ENCODE data around the gene CALM3. TPM values are rescaled to one million over a fixed set of nuclear protein-coding genes. Genes with fewer than 3 reads are reported as not detected.
A peak's percentile ranks its signal among the peaks of the same experiment; 100 is the strongest.
"Not testable (repeated sequence)": the region's sequence is repeated elsewhere in the genome, so short reads cannot be mapped to it uniquely, and the experiment has no call there.

CALM3 gene
- total and polyA plus RNA-seq, 9 donors, result 80.5 to 646 (median 225) TPM

DNA sequence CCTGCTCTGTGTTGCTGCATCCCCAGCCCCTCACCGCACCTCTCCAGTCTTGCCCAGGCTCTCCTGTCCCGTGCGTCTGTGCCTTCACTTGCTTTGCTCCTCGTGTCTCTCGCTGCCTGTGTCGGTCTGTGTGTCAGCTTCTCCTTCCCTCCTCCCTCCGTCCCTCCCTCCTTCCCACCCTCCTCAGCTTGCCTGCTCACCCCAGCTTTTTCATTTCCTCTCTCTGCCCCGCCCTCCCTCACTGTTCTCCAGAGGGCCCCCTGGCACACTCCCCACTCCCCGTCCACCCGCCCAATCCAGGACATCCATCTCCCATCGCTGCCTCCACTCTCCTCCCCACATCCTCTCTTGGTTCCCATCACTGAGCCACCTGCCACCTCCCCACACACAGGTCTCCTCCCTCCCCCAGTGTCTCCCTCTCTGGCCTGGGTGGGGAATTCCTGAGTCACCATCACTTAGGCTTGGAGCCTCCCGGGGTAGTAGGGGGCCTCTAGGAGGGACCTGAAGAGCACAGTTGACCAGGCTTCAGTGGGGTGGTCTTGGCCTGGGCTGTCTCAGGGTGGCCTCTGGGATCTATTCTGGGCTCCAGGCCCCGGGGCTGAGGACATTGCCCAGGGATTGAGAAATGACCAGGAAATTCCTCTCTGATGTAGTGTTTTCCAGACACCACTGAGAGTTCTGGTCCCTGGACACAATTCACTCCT, 24.0 kb downstream of the CALM3 start, which contains the start of gene PTGIR:
Gene PTGIR, minus strand, starts transcription at position 132 of the 704 bp plus-strand sequence. CDS start 864 bp downstream, outside the sequence.
- intact Hi-C loops (cut with DNase I), result no loop called here
- H3K27ac ChIP-seq, result peak within 1 kb of the TSS in 1 of 2 donors; percentile 21
- no peak within 1 kb of the TSS for H3K4me3 ChIP-seq
- 25 to 43% (median 41%) methylated on average over 13 of the region's 13 CpGs for WGBS, 3 donors
- no peaks in the 10 kb centered on the region for H3K4me1 ChIP-seq (ENCODE audit: insufficient read depth)
- no peaks in the 10 kb centered on the region for H3K36me3 ChIP-seq
- H3K27me3 ChIP-seq, result no peaks in the 10 kb centered on the region
- no peaks in the 10 kb centered on the region for H3K9me3 ChIP-seq
- DNase-seq, result peak in 1 of 5 donors; percentile 74
- peak; percentile 22 for TF ChIP-seq EP300 (IDR thresholded peaks at IDR 0.05)
- TF ChIP-seq, protein P1, sequence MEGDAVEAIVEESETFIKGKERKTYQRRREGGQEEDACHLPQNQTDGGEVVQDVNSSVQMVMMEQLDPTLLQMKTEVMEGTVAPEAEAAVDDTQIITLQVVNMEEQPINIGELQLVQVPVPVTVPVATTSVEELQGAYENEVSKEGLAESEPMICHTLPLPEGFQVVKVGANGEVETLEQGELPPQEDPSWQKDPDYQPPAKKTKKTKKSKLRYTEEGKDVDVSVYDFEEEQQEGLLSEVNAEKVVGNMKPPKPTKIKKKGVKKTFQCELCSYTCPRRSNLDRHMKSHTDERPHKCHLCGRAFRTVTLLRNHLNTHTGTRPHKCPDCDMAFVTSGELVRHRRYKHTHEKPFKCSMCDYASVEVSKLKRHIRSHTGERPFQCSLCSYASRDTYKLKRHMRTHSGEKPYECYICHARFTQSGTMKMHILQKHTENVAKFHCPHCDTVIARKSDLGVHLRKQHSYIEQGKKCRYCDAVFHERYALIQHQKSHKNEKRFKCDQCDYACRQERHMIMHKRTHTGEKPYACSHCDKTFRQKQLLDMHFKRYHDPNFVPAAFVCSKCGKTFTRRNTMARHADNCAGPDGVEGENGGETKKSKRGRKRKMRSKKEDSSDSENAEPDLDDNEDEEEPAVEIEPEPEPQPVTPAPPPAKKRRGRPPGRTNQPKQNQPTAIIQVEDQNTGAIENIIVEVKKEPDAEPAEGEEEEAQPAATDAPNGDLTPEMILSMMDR (IDR thresholded peaks at IDR 0.05), result no peak
- TF ChIP-seq POLR2A (IDR thresholded peaks at IDR 0.05), result peak; percentile 22

DNA sequence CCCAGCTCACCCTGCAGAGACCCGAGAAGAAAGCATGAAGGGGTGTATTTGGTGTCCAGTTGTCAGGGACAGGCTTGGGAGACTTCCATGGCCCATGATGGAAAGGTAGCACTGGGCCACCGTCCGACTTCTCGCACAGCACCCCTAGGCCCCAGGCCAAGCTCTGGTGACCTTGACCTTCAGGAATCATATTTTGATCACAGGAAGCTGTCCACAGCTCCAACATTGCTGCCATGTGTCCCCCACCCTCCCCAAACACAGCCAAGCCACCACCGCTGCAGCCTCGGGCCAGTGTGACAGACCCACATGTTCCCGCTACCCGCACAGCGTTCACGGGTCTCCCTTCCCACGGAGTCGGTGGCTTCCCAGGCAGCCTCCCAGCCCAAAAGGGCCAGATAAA, 24.6 kb downstream of the CALM3 start:
- TF ChIP-seq POLR2A (IDR thresholded peaks at IDR 0.05) (no peak), EP300 (IDR thresholded peaks at IDR 0.05) (no peak)
- TF ChIP-seq, protein P1 (IDR thresholded peaks at IDR 0.05), result no peak
- 75 to 79% (median 79%) methylated on average over 12 of the region's 12 CpGs for WGBS, 3 donors
- no peaks in the 10 kb centered on the region for H3K4me1 ChIP-seq (ENCODE audit: insufficient read depth)
- H3K27me3 ChIP-seq, result no peaks in the 10 kb centered on the region
- peak overlapping the region in 1 of 2 donors; percentile 21 for H3K27ac ChIP-seq
- DNase-seq, result peak in 1 of 5 donors; percentile 34
- H3K4me3 ChIP-seq, result no peak overlapping the region
- intact Hi-C loops (cut with DNase I), result no loop called here
- no peaks in the 10 kb centered on the region for H3K36me3 ChIP-seq
- H3K9me3 ChIP-seq, result no peaks in the 10 kb centered on the region

DNA sequence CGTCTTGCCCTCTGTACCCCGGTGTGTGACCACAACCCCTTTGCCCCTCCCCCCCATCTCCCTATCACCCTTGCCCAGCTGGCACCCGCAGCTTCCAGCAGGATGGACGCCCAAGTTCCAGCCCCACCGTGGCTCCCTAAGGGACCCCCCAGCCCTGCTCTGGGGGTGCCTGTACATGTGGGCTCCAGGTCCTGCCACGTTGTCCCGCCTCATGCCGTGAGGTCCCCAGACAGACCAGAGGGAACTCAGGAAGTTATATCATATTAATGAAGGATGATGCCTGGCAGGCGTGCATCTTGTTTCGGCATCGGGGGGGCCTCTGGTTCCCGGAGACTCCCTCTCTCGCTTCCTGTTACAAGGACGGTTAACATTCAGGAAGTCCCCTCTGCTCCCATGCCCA, 25.3 kb downstream of the CALM3 start:
- intact Hi-C loops (cut with DNase I), result no loop called here
- no peak for DNase-seq
- no peak overlapping the region for H3K27ac ChIP-seq
- no peak for TF ChIP-seq POLR2A (IDR thresholded peaks at IDR 0.05)
- TF ChIP-seq EP300 (IDR thresholded peaks at IDR 0.05), result no peak
- TF ChIP-seq, protein P1 (IDR thresholded peaks at IDR 0.05), result no peak
- no peak overlapping the region for H3K4me3 ChIP-seq
- no peaks in the 10 kb centered on the region for H3K36me3 ChIP-seq
- H3K9me3 ChIP-seq, result no peaks in the 10 kb centered on the region
- 67 to 71% (median 68%) methylated on average over 13 to 14 of the region's 14 CpGs for WGBS, 3 donors
- H3K4me1 ChIP-seq (ENCODE audit: insufficient read depth), result no peaks in the 10 kb centered on the region
- no peaks in the 10 kb centered on the region for H3K27me3 ChIP-seq

DNA sequence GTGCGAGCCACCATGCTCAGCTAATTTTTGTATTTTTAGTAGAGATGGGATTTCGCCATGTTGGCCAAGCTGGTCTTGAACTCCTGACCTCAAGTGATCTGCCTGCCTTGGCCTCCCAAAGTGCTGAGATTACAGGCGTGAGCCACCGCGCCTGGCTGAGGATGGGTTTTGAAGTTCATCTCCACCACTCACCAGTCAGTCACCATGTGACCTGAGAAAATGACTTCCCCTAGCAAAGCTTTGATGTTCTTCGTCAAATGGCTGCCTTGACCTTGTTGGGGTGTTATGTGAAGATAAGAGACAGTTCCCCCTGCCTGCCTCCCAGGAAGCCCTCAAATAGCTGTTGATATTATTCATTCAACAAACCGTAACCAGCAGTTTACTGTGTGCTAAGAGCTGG, 27.8 kb downstream of the CALM3 start:
- H3K27ac ChIP-seq; H3K4me1 ChIP-seq (ENCODE audit: insufficient read depth); H3K4me3 ChIP-seq; DNase-seq; H3K9me3 ChIP-seq; H3K27me3 ChIP-seq; H3K36me3 ChIP-seq; intact Hi-C loops (cut with DNase I): not testable (repeated sequence)
- 87 to 90% (median 90%) methylated on average over 7 of the region's 7 CpGs for WGBS, 3 donors

DNA sequence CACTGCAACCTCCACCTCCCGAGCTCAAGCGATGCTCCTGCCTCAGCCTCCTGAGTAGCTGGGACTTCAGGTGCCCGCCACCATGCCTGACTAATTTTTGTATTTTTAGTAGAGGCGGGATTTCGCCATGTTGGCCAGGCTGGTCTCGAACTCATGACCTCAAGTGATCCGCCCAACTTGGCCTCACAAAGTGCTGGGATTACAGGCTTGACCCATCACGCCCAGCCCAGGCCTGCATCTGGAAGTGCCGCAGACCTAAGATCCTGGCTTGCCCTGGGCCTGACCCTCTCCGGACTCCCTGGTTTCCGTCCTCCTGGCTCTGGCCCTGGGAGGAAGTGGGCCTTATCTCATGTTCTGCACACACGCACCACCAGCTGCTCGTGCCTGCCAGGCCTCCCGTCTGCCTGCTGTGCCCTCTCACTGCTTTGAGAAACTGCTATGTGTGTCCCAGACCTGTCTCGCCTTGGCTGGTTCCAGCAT, 28.5 kb downstream of the CALM3 start:
- TF ChIP-seq EP300 (IDR thresholded peaks at IDR 0.05) (no peak), POLR2A (IDR thresholded peaks at IDR 0.05) (no peak)
- TF ChIP-seq, protein P1 (IDR thresholded peaks at IDR 0.05), result no peak
- intact Hi-C loops (cut with DNase I), result loop anchor here in 1 of 4 donors (5.0 kb wide), 1 partner anchor 38 kb away; no protein-coding TSS in a partner anchor
- Histone ChIP-seq H3K4me1 (ENCODE audit: insufficient read depth) (no peaks in the 10 kb centered on the region), H3K9me3 (no peaks in the 10 kb centered on the region), H3K36me3 (no peaks in the 10 kb centered on the region), H3K4me3 (no peak overlapping the region), H3K27me3 (no peaks in the 10 kb centered on the region), H3K27ac (no peak overlapping the region)
- 62 to 72% (median 64%) methylated on average over 15 of the region's 15 CpGs for WGBS, 3 donors
- DNase-seq, result no peak
